Measurements from ENCODE around the gene BST1. TPM values are rescaled to one million over a fixed set of nuclear protein-coding genes. Genes with fewer than 3 reads are reported as not detected.

The BST1 gene
- total and polyA plus RNA-seq, 12 donors = 1.3 to 5.7 (median 3.0) TPM

GRCh38 chr4:15706646-15707362 lies 3.9 kb downstream of the BST1 start:
- no peak for DNase-seq
- Histone ChIP-seq H3K9me3 (no peaks in the 10 kb centered on the region), H3K36me3 (peaks cover 0 to 10% (median 0%) of the 10 kb centered on the region in 9 donors), H3K4me3 (no peak overlapping the region), H3K4me1 (peaks cover 0 to 23% (median 13%) of the 10 kb centered on the region in 9 donors), H3K27me3 (no peaks in the 10 kb centered on the region), H3K27ac (peak overlapping the region in 3 of 10 donors; percentile 5 to 16 (median 7))
- intact Hi-C loops (cut with DNase I) = no loop called here
- 48 to 49% methylated on average over 3 of the region's 3 CpGs for WGBS, 2 donors
- ATAC-seq = no peak
- TF ChIP-seq CTCF (IDR thresholded peaks at IDR 0.05) = no peak

- intact Hi-C loops (cut with DNase I) = no loop called here
- H3K27me3 ChIP-seq = no peaks in the 10 kb centered on the region
- H3K27ac ChIP-seq = peak overlapping the region in 3 of 10 donors; percentile 5 to 16 (median 7)
- DNase-seq = no peak
- H3K9me3 ChIP-seq = no peaks in the 10 kb centered on the region
- H3K4me1 ChIP-seq = peaks cover 0 to 20% (median 7%) of the 10 kb centered on the region in 9 donors
- no peak for ATAC-seq
- 32 to 38% methylated on average over 7 of the region's 7 CpGs for WGBS, 2 donors
- no peak for TF ChIP-seq CTCF (IDR thresholded peaks at IDR 0.05)
- peaks cover 0 to 15% (median 0%) of the 10 kb centered on the region in 9 donors for H3K36me3 ChIP-seq
- H3K4me3 ChIP-seq = no peak overlapping the region
These were observed 4.5 kb downstream of the BST1 start for GRCh38 chr4:15707363-15707715.

GRCh38 chr4:15711762-15712161 lies 8.9 kb downstream of the BST1 start:
- 91 to 97% methylated on average over 2 of the region's 2 CpGs for WGBS, 2 donors
- Histone ChIP-seq H3K27me3 (no peaks in the 10 kb centered on the region), H3K4me3 (no peak overlapping the region), H3K36me3 (peaks cover 0 to 32% (median 0%) of the 10 kb centered on the region in 9 donors), H3K9me3 (no peaks in the 10 kb centered on the region), H3K27ac (no peak overlapping the region), H3K4me1 (peaks cover 0 to 10% (median 0%) of the 10 kb centered on the region in 9 donors)
- intact Hi-C loops (cut with DNase I) = no loop called here
- no peak for DNase-seq
- no peak for ATAC-seq
- TF ChIP-seq CTCF (IDR thresholded peaks at IDR 0.05) = no peak

GRCh38 chr4:15712214-15712613 lies 9.3 kb downstream of the BST1 start:
- intact Hi-C loops (cut with DNase I) = no loop called here
- WGBS, 2 donors = 100% methylated on average over 1 of the region's 1 CpG
- no peak for TF ChIP-seq CTCF (IDR thresholded peaks at IDR 0.05)
- DNase-seq = no peak
- Histone ChIP-seq H3K36me3 (peaks cover 0 to 33% (median 0%) of the 10 kb centered on the region in 9 donors), H3K27ac (no peak overlapping the region), H3K9me3 (no peaks in the 10 kb centered on the region), H3K4me3 (no peak overlapping the region), H3K4me1 (peaks cover 0 to 6% (median 0%) of the 10 kb centered on the region in 9 donors), H3K27me3 (no peaks in the 10 kb centered on the region)
- no peak for ATAC-seq
